Upper lobe of left lung (tissue), 4 donors: Measurements from ENCODE around the gene RCE1.

Source experiments
- POLR2AphosphoS5 ChIP-seq, 2 donors: sonication (generic); formaldehyde crosslinking; IDR thresholded peaks; one replicate each; pipeline ENCODE4 v1.5.1; 2017; ENCODE audit warnings: antibody characterized with exemption in 2 of 2
- TF ChIP-seq, protein P1 (sequence below), 6 experiments: fragments of 450-650 bp in 4 of 6; fragments of 200-600 bp in 2 of 6; sonication (generic) in 2 of 6; IDR thresholded peaks; one replicate each; pipeline ENCODE4 v1.5.1; 2016 to 2019; ENCODE audit warnings: antibody characterized with exemption in 6 of 6

DNA sequence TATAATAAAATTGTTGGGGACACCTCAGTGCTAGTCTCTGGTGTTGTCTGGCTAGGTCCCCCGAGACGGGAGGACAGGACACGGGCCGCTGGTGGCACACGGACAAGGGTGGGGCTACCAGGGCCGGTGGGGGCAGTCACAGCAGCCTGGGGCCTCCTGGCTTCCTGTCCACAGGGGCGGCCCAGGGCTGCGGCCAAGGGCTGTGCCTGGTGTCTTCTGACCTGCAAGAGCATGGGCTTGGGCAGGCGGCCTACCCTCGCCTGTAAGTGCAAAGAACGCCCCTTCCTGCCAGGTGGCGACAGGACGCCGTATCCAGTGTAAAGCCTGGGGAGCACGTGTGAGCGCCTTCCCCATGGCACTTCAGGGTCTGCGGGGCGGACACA is 17.2 kb downstream of the RCE1 start:
- TF ChIP-seq, protein P1, sequence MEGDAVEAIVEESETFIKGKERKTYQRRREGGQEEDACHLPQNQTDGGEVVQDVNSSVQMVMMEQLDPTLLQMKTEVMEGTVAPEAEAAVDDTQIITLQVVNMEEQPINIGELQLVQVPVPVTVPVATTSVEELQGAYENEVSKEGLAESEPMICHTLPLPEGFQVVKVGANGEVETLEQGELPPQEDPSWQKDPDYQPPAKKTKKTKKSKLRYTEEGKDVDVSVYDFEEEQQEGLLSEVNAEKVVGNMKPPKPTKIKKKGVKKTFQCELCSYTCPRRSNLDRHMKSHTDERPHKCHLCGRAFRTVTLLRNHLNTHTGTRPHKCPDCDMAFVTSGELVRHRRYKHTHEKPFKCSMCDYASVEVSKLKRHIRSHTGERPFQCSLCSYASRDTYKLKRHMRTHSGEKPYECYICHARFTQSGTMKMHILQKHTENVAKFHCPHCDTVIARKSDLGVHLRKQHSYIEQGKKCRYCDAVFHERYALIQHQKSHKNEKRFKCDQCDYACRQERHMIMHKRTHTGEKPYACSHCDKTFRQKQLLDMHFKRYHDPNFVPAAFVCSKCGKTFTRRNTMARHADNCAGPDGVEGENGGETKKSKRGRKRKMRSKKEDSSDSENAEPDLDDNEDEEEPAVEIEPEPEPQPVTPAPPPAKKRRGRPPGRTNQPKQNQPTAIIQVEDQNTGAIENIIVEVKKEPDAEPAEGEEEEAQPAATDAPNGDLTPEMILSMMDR (IDR thresholded peaks at IDR 0.05) = no peak
- TF ChIP-seq POLR2AphosphoS5 (IDR thresholded peaks at IDR 0.05) = no peak
